HG03457 (cell line): Measurements from ENCODE around the gene RPLP1.

Experiments used
- ATAC-seq: cut with Tn5 transposase; IDR thresholded peaks from one replicate; pipeline ENCODE4 v1.9.1; 2021; ENCODE audit warnings: moderate number of reproducible peaks; ENCODE audit not compliant: unreplicated experiment

The RPLP1 gene

DNA sequence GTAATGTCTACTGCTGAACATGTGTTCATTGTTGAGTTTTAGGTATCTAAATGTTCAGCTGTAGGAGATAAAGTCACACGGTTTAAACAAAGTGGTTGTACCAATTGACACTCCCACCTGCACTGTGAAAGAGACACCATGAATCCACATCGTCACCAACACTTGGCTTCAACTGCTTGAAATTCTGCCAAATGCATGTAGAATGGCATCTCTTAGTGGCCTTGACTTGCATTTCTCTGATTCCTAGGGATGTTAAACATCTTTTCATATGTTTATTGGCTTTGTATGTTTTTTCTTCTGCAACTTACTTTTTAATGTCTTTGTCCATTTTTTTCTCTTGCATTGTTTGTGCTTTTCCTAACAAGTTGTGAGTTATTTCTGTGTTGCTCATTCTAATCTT, 43.4 kb downstream of the RPLP1 start:
- no peak for ATAC-seq

DNA sequence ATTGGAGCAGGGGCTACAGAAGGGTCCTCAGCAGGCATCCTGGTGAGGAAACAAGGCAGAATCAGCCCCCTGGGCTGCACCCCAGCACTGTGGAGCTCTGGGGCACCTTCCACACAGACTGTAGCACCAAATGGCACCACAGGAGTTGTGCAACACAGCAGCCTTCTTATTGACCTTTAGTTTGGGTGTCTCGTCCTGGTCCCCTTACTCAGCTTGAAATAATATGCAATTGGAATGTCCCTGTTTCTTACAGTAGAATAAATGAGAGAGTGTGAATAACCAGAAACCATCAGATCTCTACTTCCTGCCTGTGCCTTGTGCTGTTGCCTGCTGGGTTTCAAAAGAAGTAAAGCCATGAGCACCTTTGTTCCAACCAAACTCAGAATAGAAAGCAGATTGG, 44.5 kb downstream of the RPLP1 start:
- no peak for ATAC-seq

DNA sequence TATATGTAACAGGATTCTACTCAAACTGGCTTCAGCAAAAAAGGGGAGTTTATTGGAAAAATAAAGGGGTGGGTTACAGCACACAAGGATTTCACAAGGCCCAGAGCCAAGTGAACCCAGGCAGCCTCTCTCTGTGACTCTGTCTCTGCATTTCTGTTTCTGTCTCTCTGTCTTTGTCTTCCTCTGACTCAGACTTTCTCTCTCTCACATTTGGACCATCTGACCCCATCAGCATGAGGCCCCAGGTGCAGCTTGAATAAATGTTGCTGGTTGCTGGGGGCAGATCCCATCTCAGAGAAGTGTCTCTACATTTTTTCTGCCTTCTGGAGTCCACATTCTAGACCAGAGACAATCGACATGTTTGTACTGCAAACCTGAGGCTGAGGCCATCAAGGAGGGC, 45.0 kb downstream of the RPLP1 start:
- no peak for ATAC-seq

DNA sequence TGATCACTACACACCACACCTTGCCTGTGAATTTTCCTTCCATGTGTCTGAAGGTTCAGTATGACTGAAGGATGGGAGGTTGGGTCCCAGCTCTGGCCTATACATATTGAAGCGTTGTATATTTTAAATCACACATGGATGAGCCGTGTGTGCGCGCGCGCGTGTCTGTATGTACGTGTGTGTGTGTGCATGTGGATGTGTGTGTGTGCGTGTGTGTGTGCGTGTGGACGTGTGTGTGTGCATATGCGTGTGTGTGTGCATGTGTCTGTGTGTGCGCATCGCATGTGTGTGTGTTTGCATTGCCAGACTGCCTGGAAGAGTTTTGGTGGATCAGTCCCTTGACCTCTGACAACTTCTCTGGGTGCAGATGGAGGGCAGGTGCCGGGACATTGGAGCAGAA, 45.7 kb downstream of the RPLP1 start:
- no peak for ATAC-seq

DNA sequence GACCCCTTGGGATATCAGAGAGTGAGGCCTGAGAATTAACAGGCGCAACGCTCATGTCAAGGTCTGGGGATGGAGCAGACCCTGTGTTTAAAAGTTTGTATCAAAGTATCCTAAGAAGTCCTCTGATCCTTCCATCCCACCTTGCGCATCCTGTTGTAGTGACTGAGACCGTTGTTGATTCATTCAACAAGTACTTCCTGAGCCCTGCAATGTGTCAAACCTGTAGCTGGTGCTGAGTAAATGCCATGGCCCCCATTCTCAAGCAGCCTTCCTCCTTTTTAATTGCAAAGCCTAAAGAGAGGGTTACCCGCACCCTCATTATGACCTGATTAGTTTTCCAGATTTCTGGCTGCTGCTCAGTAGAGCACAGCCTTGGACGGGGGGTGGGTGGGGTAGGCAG, 46.4 kb downstream of the RPLP1 start:
- no peak for ATAC-seq

DNA sequence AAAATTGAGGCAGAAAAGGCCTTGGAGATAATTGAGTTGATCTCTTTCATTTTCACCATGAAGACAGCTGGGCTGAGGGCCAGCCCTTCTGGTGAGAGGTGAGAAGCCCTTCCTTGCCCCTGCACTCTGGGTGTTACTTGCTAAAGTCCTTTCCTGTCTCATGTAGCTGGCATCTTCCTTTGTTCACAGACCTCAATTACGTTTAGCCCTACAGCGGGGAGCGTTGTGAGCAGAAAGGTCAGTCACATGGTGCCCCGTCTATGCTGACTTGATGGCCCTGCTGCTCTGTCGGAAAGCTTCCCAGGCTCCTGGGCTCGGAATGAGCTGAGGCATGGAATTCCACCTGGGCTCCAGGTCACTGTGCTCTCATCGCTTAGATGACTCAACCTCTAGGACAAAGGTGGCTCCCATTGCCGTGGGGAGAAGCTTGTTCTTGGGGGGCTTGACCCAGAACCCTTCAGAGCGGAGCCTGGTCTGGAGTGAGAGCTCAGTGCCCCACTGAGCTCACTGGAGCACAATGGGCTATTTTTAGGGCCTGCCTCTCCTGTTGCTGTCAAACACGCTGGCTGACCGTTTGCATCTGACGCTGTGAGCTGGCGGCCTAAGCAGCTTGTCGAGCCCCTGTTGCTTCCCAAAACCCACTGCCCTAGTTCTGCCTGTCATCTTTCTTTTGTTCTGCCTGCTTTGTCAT, 47.0 kb downstream of the RPLP1 start:
- ATAC-seq, result no peak

DNA sequence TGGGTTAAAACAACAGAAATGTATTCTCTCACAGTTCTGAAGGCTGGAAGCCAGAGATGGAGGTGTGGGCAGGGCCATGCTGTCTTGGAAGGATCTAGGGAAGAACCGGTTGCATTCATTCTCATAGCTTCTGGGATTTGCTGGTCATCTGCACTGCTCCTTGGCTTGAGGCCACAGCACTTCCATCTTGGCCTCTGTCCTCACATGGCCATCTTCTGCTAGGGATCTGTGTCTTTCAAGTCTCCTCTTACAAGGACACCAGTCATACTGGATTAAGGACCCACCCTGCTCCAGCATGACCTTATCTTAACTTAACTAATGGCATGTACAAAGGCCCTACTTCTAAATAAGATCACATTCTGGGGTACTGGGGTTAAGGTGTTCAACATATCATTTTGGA, 47.7 kb downstream of the RPLP1 start:
- no peak for ATAC-seq

DNA sequence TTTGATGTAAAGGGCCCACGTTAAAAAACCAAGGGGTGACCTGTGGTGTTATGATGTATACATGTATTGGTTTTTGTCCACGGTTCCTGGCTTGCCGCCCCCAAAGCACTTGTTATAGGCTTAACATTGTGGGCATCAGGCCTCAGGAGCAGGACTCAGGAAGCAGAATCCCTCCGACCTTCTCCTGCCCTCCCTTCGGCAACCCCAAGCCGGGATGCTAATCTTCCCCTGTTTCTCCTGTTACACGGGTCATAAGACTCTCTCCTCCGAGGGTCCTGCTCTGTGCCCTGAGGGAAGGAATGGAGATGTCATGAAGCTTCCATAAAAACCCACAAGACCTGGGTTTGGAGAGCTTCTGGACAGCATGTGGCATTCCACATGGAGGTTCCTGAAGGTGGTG, 48.8 kb downstream of the RPLP1 start:
- ATAC-seq, result no peak

DNA sequence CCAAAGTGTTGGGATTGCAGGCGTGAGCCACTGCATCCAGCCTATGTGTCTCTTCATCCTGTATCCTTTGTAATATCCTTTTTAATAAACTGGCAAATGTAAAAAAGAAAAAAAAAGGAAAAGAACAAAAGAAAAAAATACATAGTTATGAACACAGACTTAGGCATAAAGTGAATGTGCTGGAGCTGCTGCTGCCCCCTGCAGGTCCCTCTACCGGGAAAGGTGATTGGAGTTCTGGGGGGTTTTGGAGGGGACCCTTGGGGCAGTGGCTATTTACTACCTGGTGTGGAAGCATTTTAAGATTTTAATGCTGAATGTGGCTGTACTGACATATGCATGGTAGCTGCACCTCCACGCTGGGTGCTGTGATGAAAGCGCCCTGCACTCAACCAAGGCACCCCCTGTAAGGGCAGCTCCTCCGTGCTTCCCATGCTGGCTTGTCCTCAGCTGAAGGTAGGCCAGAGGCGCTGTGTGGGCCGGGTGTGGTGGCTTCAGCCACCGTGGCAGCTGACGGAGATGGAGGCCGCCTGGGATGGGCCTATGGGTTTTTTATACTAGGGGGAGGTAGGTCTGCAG, 49.9 kb downstream of the RPLP1 start:
- ATAC-seq, result no peak

DNA sequence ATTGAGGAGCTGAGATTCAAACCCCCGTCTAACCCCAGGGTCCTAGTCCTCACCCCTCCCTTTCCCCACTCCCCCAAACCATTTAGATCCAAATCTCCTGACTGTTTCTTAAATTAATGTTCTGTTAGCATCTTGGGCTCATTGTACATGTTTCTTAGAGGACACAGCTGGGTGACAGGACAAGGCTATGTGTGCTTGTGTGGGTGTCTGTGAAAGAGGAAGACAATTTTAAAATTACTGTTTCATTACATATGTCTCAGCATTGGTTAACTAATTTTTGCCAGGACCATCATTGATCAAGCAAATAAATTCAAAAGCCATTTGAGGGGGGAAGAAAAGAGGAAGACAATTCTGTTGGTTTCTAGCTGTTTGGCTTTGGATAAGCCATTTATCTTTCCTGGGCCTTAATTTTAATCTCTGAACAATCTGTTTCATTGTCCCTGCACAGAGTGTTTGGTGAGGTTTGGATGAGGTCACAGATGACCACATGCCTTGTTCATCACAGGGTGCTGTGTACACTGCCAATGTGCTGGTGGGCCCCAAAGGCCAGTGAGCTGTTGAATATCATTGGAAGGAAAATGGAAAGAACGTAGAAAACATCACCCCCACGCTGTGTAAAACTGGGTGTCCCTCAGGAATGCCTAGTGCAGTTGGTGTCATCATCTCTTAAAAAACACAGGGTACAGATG, 51.9 kb downstream of the RPLP1 start:
- ATAC-seq, result no peak
